ENCODE measurements around the gene TBL3.

TBL3 gene

DNA sequence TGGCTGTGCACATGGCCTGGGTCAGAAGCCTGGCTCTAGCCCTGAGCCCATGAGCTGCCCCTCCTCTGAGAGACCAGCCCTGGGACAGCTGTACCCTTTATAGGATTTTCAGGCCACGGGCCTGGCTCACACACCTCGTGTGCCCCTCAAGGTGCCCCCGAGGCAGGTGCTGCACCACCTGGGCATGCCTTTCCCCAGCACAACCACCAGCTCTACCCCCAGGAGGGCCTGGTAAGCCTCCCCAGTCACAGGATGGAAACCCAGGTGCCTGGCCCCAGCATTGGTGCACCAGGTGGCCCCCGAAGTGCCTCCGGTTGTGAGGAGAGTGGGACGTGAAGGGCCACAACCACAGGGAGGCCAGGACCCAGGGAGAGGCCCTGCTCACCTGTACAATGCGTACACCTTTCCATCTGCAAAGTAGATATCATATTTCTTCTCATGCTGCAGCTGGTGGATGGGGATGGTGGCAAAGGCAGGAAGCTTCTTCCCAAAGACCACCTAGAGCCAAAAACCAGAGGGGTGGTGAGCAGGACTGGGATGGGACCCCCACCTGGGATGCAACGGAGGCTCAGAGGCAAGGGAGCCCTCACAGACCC is 31.5 kb downstream of the TBL3 start:
- Histone ChIP-seq H3K79me2 (ENCODE audit: insufficient read depth, low read depth) (peaks cover 45% of the 10 kb centered on the region), H3K36me3 (ENCODE audit: insufficient read depth) (no peaks in the 10 kb centered on the region), H2AFZ (ENCODE audit: low read depth) (no peak overlapping the region), H3K27ac (no peak overlapping the region), H3K4me3 (IDR thresholded peaks at IDR 0.05; ENCODE audit: insufficient read depth, low read depth, low read length) (no peak overlapping the region), H3K9ac (no peak overlapping the region), H3K4me1 (ENCODE audit: low read depth, poor library complexity, severe bottlenecking) (peaks cover 16% of the 10 kb centered on the region), H3K27me3 (ENCODE audit: insufficient read depth, low read depth) (no peaks in the 10 kb centered on the region), H3K4me2 (no peak overlapping the region), H4K20me1 (ENCODE audit: insufficient read depth) (peaks cover 12% of the 10 kb centered on the region)
- TF ChIP-seq, protein P1, sequence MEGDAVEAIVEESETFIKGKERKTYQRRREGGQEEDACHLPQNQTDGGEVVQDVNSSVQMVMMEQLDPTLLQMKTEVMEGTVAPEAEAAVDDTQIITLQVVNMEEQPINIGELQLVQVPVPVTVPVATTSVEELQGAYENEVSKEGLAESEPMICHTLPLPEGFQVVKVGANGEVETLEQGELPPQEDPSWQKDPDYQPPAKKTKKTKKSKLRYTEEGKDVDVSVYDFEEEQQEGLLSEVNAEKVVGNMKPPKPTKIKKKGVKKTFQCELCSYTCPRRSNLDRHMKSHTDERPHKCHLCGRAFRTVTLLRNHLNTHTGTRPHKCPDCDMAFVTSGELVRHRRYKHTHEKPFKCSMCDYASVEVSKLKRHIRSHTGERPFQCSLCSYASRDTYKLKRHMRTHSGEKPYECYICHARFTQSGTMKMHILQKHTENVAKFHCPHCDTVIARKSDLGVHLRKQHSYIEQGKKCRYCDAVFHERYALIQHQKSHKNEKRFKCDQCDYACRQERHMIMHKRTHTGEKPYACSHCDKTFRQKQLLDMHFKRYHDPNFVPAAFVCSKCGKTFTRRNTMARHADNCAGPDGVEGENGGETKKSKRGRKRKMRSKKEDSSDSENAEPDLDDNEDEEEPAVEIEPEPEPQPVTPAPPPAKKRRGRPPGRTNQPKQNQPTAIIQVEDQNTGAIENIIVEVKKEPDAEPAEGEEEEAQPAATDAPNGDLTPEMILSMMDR (conservative IDR thresholded peaks at IDR 0.05; ENCODE audit: low read depth, low read length): no peak

DNA sequence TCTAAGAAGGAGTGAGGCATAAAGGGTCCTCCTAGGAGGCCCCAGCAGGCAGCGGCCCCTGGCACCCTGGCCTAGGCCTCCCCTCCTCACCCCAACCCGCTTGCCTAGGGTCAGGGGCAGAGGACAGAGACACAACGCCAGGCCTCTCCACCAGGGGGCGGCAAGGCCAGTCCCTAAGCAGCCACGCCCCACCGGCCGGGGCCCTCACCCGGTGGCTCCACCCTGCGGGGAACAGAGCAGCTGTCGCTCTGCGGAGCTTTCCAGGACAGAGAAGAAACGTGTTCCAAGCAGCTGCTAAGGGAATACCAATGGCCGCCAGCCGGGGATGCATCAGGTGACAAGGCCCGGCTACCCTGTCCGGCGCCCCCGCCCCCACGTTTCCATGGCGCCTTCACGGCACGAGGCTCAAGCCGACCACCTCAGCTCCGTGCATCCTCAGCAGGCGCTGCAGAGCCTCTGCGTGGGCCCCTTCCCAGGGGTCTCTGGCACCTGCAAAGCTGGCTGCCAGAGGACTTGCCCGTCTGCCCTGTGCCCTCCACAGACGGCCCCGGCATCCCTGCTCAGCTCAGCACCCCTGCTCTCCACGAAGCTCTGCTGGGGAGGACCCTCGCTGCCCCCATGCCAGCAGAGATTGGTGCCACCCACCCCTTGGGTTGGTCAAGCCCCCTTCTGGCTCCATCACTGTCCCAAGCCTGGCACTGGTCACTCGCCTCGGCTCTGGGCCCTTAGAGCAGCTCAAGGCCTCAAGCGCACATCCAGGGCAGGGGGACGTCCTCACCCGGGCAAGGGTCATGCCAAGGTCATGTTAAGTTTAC is 32.2 kb downstream of the TBL3 start:
- no peak overlapping the region for H3K9ac ChIP-seq
- peaks cover 15% of the 10 kb centered on the region for H4K20me1 ChIP-seq (ENCODE audit: insufficient read depth)
- TF ChIP-seq, protein P1 (conservative IDR thresholded peaks at IDR 0.05; ENCODE audit: low read depth, low read length): peak; percentile 89
- no peak overlapping the region for H3K4me2 ChIP-seq
- no peak overlapping the region for H3K4me3 ChIP-seq (IDR thresholded peaks at IDR 0.05; ENCODE audit: insufficient read depth, low read depth, low read length)
- peaks cover 52% of the 10 kb centered on the region for H3K79me2 ChIP-seq (ENCODE audit: insufficient read depth, low read depth)
- H3K27ac ChIP-seq: no peak overlapping the region
- no peak overlapping the region for H2AFZ ChIP-seq (ENCODE audit: low read depth)
- H3K36me3 ChIP-seq (ENCODE audit: insufficient read depth): no peaks in the 10 kb centered on the region
- H3K4me1 ChIP-seq (ENCODE audit: low read depth, poor library complexity, severe bottlenecking): peaks cover 17% of the 10 kb centered on the region
- H3K27me3 ChIP-seq (ENCODE audit: insufficient read depth, low read depth): no peaks in the 10 kb centered on the region

DNA sequence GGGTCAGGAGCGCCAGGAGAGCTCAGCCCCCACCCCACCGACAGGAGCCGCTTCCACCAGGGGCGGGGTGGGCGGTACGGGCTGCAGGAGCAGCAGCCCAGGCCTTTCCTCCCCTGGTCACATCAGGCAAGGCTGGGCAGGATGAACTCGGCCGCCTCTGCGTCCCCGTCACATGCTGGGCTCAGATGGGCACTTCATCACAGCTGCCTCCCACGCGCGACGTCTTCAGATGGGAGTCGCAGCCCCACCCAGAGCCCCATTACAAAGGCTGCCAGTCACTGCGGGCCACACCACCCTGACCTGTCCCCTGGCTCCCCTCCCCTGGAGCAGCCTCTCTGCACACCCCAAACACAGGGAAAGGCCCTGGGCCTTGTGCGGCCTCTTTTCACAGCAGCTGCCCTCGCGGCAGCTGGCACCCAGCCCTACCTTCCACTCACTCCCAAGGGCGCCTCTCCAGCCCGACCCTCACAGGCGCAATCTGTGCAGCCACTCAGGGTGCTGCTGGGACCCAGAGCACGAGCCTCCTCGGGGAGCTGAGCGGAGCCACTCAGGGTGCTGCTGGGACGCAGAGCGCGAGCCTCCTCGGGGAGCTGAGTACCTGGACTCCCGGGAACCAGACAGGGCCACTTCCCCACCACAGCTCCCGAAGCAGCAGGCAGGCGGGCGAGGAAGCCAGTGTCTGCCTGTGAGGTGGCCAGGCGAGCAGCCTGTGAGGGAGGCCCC is 33.1 kb downstream of the TBL3 start:
- no peak overlapping the region for H3K27ac ChIP-seq
- H3K4me1 ChIP-seq (ENCODE audit: low read depth, poor library complexity, severe bottlenecking): peaks cover 17% of the 10 kb centered on the region
- TF ChIP-seq, protein P1 (conservative IDR thresholded peaks at IDR 0.05; ENCODE audit: low read depth, low read length): no peak
- no peak overlapping the region for H3K4me3 ChIP-seq (IDR thresholded peaks at IDR 0.05; ENCODE audit: insufficient read depth, low read depth, low read length)
- peaks cover 56% of the 10 kb centered on the region for H3K79me2 ChIP-seq (ENCODE audit: insufficient read depth, low read depth)
- H3K27me3 ChIP-seq (ENCODE audit: insufficient read depth, low read depth): no peaks in the 10 kb centered on the region
- H3K9ac ChIP-seq: no peak overlapping the region
- H2AFZ ChIP-seq (ENCODE audit: low read depth): no peak overlapping the region
- H3K4me2 ChIP-seq: no peak overlapping the region
- H4K20me1 ChIP-seq (ENCODE audit: insufficient read depth): peaks cover 15% of the 10 kb centered on the region
- H3K36me3 ChIP-seq (ENCODE audit: insufficient read depth): no peaks in the 10 kb centered on the region

DNA sequence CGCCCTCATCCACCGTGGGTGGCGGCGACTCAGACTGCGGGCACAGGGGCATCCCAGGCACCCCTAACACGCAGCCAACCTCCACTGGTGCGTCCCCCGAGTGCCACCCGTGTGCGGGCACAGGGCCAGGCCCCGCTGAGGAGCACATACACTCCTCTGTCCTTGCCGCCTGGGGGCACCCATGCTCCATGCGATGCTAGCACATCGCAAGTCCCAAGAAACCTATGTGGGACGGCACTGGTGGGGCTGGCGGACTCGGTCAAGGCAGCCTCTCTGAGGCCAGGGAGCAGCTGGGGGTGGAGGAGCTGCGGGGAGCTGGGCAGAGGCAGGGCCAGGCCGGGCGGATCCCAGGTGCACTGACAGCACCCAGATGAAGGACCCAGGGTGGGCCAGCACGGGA is 33.8 kb downstream of the TBL3 start:
- H3K9ac ChIP-seq: no peak overlapping the region
- H3K4me3 ChIP-seq (IDR thresholded peaks at IDR 0.05; ENCODE audit: insufficient read depth, low read depth, low read length): no peak overlapping the region
- no peaks in the 10 kb centered on the region for H3K27me3 ChIP-seq (ENCODE audit: insufficient read depth, low read depth)
- peaks cover 56% of the 10 kb centered on the region for H3K79me2 ChIP-seq (ENCODE audit: insufficient read depth, low read depth)
- TF ChIP-seq, protein P1 (conservative IDR thresholded peaks at IDR 0.05; ENCODE audit: low read depth, low read length): no peak
- no peak overlapping the region for H3K27ac ChIP-seq
- no peaks in the 10 kb centered on the region for H3K36me3 ChIP-seq (ENCODE audit: insufficient read depth)
- no peak overlapping the region for H3K4me2 ChIP-seq
- peaks cover 20% of the 10 kb centered on the region for H3K4me1 ChIP-seq (ENCODE audit: low read depth, poor library complexity, severe bottlenecking)
- no peak overlapping the region for H2AFZ ChIP-seq (ENCODE audit: low read depth)
- H4K20me1 ChIP-seq (ENCODE audit: insufficient read depth): peaks cover 15% of the 10 kb centered on the region

Measured in KMS-11 (cell line).